ENCODE measurements around the gene ACKR4.

DNA sequence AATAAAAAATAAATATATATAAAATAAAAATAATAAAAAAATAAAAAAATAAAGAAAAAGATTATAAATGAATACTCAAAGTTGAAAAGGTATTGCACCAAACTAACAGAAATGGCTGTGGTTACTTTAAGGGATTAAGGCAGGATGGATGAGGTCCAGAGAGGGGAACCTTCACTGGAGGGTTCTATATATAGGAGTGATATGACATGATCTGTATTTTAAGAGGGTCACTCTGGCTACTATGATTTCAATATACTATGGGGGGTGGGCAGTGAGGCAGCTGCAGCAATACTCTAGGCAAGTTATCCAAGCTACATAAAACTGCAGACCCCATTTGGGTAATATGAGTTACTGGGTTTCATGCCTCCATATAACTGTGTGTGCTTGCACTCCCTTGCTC, 38.0 kb downstream of the ACKR4 start:
- TF ChIP-seq, protein P1, sequence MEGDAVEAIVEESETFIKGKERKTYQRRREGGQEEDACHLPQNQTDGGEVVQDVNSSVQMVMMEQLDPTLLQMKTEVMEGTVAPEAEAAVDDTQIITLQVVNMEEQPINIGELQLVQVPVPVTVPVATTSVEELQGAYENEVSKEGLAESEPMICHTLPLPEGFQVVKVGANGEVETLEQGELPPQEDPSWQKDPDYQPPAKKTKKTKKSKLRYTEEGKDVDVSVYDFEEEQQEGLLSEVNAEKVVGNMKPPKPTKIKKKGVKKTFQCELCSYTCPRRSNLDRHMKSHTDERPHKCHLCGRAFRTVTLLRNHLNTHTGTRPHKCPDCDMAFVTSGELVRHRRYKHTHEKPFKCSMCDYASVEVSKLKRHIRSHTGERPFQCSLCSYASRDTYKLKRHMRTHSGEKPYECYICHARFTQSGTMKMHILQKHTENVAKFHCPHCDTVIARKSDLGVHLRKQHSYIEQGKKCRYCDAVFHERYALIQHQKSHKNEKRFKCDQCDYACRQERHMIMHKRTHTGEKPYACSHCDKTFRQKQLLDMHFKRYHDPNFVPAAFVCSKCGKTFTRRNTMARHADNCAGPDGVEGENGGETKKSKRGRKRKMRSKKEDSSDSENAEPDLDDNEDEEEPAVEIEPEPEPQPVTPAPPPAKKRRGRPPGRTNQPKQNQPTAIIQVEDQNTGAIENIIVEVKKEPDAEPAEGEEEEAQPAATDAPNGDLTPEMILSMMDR (IDR thresholded peaks at IDR 0.05), result no peak
- TF ChIP-seq POLR2AphosphoS5 (IDR thresholded peaks at IDR 0.05) (no peak), POLR2A (IDR thresholded peaks at IDR 0.05) (no peak), EP300 (IDR thresholded peaks at IDR 0.05) (no peak)

All from suprapubic skin (tissue), 4 donors.